H1 (cell line): ENCODE measurements around the gene SOST. TPM values are rescaled to one million over a fixed set of nuclear protein-coding genes. Genes with fewer than 3 reads are reported as not detected.
A peak's percentile ranks its signal among the peaks of the same experiment; 100 is the strongest.

ENCODE experiments used
- CTCF ChIA-PET: fragments of 300-600 bp; sonication (Branson Sonifier 250); formaldehyde crosslinking; loops from one replicate; lab custom pipeline; 2021; ENCODE audit not compliant: partially characterized antibody; lab: Charles Lee
- POLR2A ChIA-PET: fragments of 300-600 bp; sonication (Branson Sonifier 250); formaldehyde crosslinking; loops from one replicate; lab custom pipeline; 2021; ENCODE audit warnings: inconsistent platforms; ENCODE audit not compliant: partially characterized antibody; lab: Charles Lee
- DNase-seq, 2 experiments: peaks; one replicate each; pipeline versions ENCODE4 v3.0.0 to v3.0.0-alpha.2; 2010 to 2022; ENCODE audit warnings: low spot score in 2 of 2, low read depth in 1 of 2, mixed read lengths in 1 of 2
- FAIRE-seq: peaks from 2 replicates; lab custom pipeline; 2011; peaks lifted over from hg19 to GRCh38; lab: Jason Lieb, UNC
- H2AFZ ChIP-seq: 2 replicates; pipeline ENCODE4 v1.8.1; 2012; ENCODE audit warnings: low read length, inconsistent platforms
- H2AK5ac ChIP-seq: 2 replicates; pipeline ENCODE4 v1.6.1; 2013; ENCODE audit warnings: low read depth, low read length
- H2BK120ac ChIP-seq: replicated peaks from 2 replicates; pipeline ENCODE3; 2013; ENCODE audit warnings: low read depth, low read length, inconsistent platforms
- H2BK12ac ChIP-seq: 2 replicates; pipeline ENCODE4 v1.6.1; 2013; ENCODE audit warnings: low read depth, low read length
- H2BK15ac ChIP-seq: 2 replicates; pipeline ENCODE4 v1.6.1; 2013; ENCODE audit warnings: low read length
- H2BK20ac ChIP-seq: 2 replicates; pipeline ENCODE4 v1.6.1; 2013; ENCODE audit warnings: low read length
- H2BK5ac ChIP-seq: 2 replicates; pipeline ENCODE4 v1.6.1; 2013; ENCODE audit warnings: low read depth, low read length
- H3K14ac ChIP-seq: 2 replicates; pipeline ENCODE4 v1.6.1; 2013; ENCODE audit warnings: inconsistent platforms; ENCODE audit not compliant: insufficient read length
- H3K18ac ChIP-seq: 2 replicates; pipeline ENCODE4 v1.6.1; 2013; ENCODE audit warnings: low read length; ENCODE audit errors: extremely low read depth
- H3K23ac ChIP-seq: 2 replicates; pipeline ENCODE4 v1.6.1; 2013; ENCODE audit warnings: inconsistent platforms; ENCODE audit not compliant: insufficient read length
- H3K23me2 ChIP-seq: 2 replicates; pipeline ENCODE4 v1.6.1; 2013; ENCODE audit warnings: low read depth, low read length
- H3K27ac ChIP-seq: 2 replicates; pipeline ENCODE4 v1.6.1; 2011; ENCODE audit warnings: low read depth, low read length, inconsistent platforms
- H3K27me3 ChIP-seq, 4 experiments: replicated peaks in 1 of 4; 1 replicate in 1 of 4; 2 replicates in 3 of 4; pipeline versions ENCODE4 v1.6.1 to v1.8.1; 2011 to 2013; ENCODE audit warnings: low read length in 3 of 4, mild to moderate bottlenecking in 3 of 4, inconsistent platforms in 2 of 4, mixed read lengths in 2 of 4, moderate library complexity in 1 of 4; ENCODE audit not compliant: control insufficient read depth in 3 of 4, insufficient read depth in 3 of 4; ENCODE audit errors: extremely low read depth in 1 of 4
- H3K36me3 ChIP-seq, 4 experiments: 2 replicates each; pipeline versions ENCODE4 v1.6.1 to v1.8.1; 2011 to 2013; ENCODE audit warnings: mild to moderate bottlenecking in 4 of 4, low read length in 3 of 4, moderate library complexity in 2 of 4, control low read depth in 1 of 4, inconsistent platforms in 1 of 4; ENCODE audit not compliant: insufficient read depth in 4 of 4, control insufficient read depth in 2 of 4
- H3K4ac ChIP-seq: replicated peaks from 2 replicates; pipeline ENCODE3; 2013; ENCODE audit warnings: low read length, low read depth, mixed read lengths, inconsistent platforms; ENCODE audit not compliant: insufficient read length
- H3K4me1 ChIP-seq, 4 experiments: replicated peaks in 1 of 4; 1 replicate in 1 of 4; 2 replicates in 3 of 4; pipeline versions ENCODE4 v1.6.1 to v1.8.1; 2011 to 2013; ENCODE audit warnings: low read length in 3 of 4, inconsistent platforms in 2 of 4, mixed read lengths in 1 of 4; ENCODE audit not compliant: insufficient read depth in 4 of 4, control insufficient read depth in 3 of 4
- H3K4me2 ChIP-seq, 2 experiments: 2 replicates each; pipeline versions ENCODE4 v1.6.1 to v1.8.1; 2011 to 2013; ENCODE audit warnings: low read depth in 2 of 2, low read length in 2 of 2, control low read depth in 1 of 2, inconsistent platforms in 1 of 2, mild to moderate bottlenecking in 1 of 2; ENCODE audit not compliant: insufficient read depth in 1 of 2
- H3K4me3 ChIP-seq, 4 experiments: fragments of 200-600, 300-600 bp in 1 of 4; sonication (generic), shearing (Covaris generic), sonication (Bioruptor Twin) in 1 of 4; 2 replicates each; pipeline versions ENCODE4 v1.5.1 to v1.8.1; 2011 to 2016; ENCODE audit warnings: low read length in 4 of 4, low read depth in 3 of 4, control low read depth in 2 of 4, inconsistent platforms in 2 of 4, mild to moderate bottlenecking in 2 of 4, mixed read lengths in 1 of 4, moderate library complexity in 1 of 4; ENCODE audit not compliant: insufficient read depth in 2 of 4; ENCODE audit errors: extremely low read depth in 1 of 4
- H3K56ac ChIP-seq: replicated peaks from 2 replicates; pipeline ENCODE3; 2013; ENCODE audit warnings: low read depth, mild to moderate bottlenecking, mixed read lengths, low read length, inconsistent platforms; ENCODE audit not compliant: insufficient read length
- H3K79me1 ChIP-seq: 2 replicates; pipeline ENCODE4 v1.6.1; 2013; ENCODE audit warnings: low read depth, low read length, control low read depth
- H3K79me2 ChIP-seq, 2 experiments: 2 replicates each; pipeline versions ENCODE4 v1.6.1 to v1.8.1; 2012 to 2013; ENCODE audit warnings: low read length in 2 of 2, mild to moderate bottlenecking in 2 of 2, inconsistent platforms in 1 of 2; ENCODE audit not compliant: insufficient read depth in 2 of 2, control insufficient read depth in 1 of 2
- H3K9ac ChIP-seq, 4 experiments: replicated peaks in 1 of 4; 1 replicate in 1 of 4; 2 replicates in 3 of 4; pipeline versions ENCODE4 v1.6.1 to v1.8.1; 2011 to 2013; ENCODE audit warnings: low read depth in 3 of 4, low read length in 3 of 4, control low read depth in 2 of 4, mild to moderate bottlenecking in 2 of 4, moderate library complexity in 2 of 4, inconsistent platforms in 1 of 4; ENCODE audit errors: extremely low read depth in 1 of 4
- H3K9me3 ChIP-seq, 2 experiments: 2 replicates each; pipeline versions ENCODE4 v1.6.1 to v1.8.1; 2012 to 2013; ENCODE audit warnings: mild to moderate bottlenecking in 2 of 2, moderate library complexity in 2 of 2, control low read depth in 1 of 2, inconsistent platforms in 1 of 2, low read depth in 1 of 2, low read length in 1 of 2, mixed read lengths in 1 of 2; ENCODE audit not compliant: insufficient read depth in 2 of 2
- H4K20me1 ChIP-seq, 2 experiments: replicated peaks in 1 of 2; 2 replicates each; pipeline versions ENCODE3 to v1.8.1; 2011 to 2013; ENCODE audit warnings: inconsistent platforms in 2 of 2, low read length in 2 of 2, mild to moderate bottlenecking in 1 of 2; ENCODE audit not compliant: insufficient read depth in 2 of 2, control insufficient read depth in 1 of 2
- H4K5ac ChIP-seq: 2 replicates; pipeline ENCODE4 v1.6.1; 2013; ENCODE audit warnings: low read length, low read depth, mixed read lengths, inconsistent platforms; ENCODE audit not compliant: insufficient read length
- H4K8ac ChIP-seq: 2 replicates; pipeline ENCODE4 v1.8.0; 2013; ENCODE audit warnings: mild to moderate bottlenecking, moderate library complexity, low read length, inconsistent platforms; ENCODE audit not compliant: insufficient read depth; ENCODE audit errors: extremely low read depth
- H4K91ac ChIP-seq: replicated peaks from 2 replicates; pipeline ENCODE3; 2013; ENCODE audit warnings: low read length, mixed read lengths, inconsistent platforms; ENCODE audit not compliant: insufficient read length
- ASH2L ChIP-seq: fragments of 200-600, 300-600 bp; sonication (generic); IDR thresholded peaks from one replicate; pipeline ENCODE4 v1.7.1; 2017; ENCODE audit warnings: low read length
- ATF2 ChIP-seq: IDR thresholded peaks from 2 replicates; pipeline ENCODE4 v1.6.1; 2012; ENCODE audit warnings: low read length, inconsistent platforms
- BACH1 ChIP-seq: IDR thresholded peaks from 2 replicates; pipeline ENCODE4 v1.6.1; 2012; ENCODE audit warnings: low read length, improper control_type of control experiment
- CBX8 ChIP-seq: fragments of 300-800, 300-1000 bp; sonication (generic); IDR thresholded peaks from 2 replicates; pipeline ENCODE4 v1.7.1; 2016; ENCODE audit warnings: low read depth, low read length, borderline replicate concordance
- CTCF ChIP-seq, 3 experiments: IDR thresholded peaks; 1 replicate in 2 of 3; 2 replicates in 1 of 3; pipeline versions ENCODE4 v1.5.1 to v1.6.1; 2011; ENCODE audit warnings: low read length in 3 of 3, mild to moderate bottlenecking in 3 of 3, inconsistent platforms in 2 of 3, low read depth in 1 of 3, moderate library complexity in 1 of 3; ENCODE audit not compliant: insufficient read depth in 1 of 3; ENCODE audit errors: control extremely low read depth in 1 of 3
- GTF2F1 ChIP-seq: IDR thresholded peaks from 2 replicates; pipeline ENCODE4 v1.6.1; 2012; ENCODE audit warnings: low read depth, low read length, improper control_type of control experiment, borderline replicate concordance
- HDAC2 ChIP-seq, 2 experiments: fragments of 300-600 bp in 1 of 2; sonication (generic) in 1 of 2; IDR thresholded peaks; 2 replicates each; pipeline ENCODE4 v1.6.1; 2011 to 2012; ENCODE audit warnings: low read depth in 2 of 2, low read length in 2 of 2, mild to moderate bottlenecking in 2 of 2, moderate library complexity in 2 of 2, borderline replicate concordance in 1 of 2, inconsistent platforms in 1 of 2
- WGBS, 2 experiments: shearing (Covaris generic) in 1 of 2; methylation state at CpG; one replicate each; pipeline versions ENCODE4 v1.1.6 to v1.1.7; 2013 to 2015; ENCODE audit warnings: low lambda C conversion rate in 2 of 2, mixed read lengths in 2 of 2, inconsistent platforms in 1 of 2, low coverage in 1 of 2, missing lambda C conversion rate in 1 of 2; ENCODE audit not compliant: insufficient replicate concordance in 2 of 2, insufficient coverage in 1 of 2, insufficient read length in 1 of 2; ENCODE audit errors: extremely low coverage in 1 of 2, missing lambda C conversion rate in 1 of 2; 5-methylcytosine and 5-hydroxymethylcytosine counted together
- polyA plus RNA-seq, 7 experiments: library from polyadenylated mRNA; depleted of rRNA in 3 of 7; stranded (reverse) in 5 of 7; unstranded in 2 of 7; fragments of >200 nt in 5 of 7; fragments of 200-250 nt in 2 of 7; gene quantifications; 1 replicate in 5 of 7; 2 replicates in 1 of 7; 4 replicates in 1 of 7; pipeline versions ENCODE4 v1.2.1 to v1.2.3, GENCODE V29; 2011 to 2013; ENCODE audit warnings: missing spikeins in 2 of 7, mixed read lengths in 2 of 7
- total RNA-seq: library from RNA; stranded (reverse); fragmentation: NEBNext Ultra II Directional; extraction: Animal tissue kit (Norgen Biotek cat#: 25700); gene quantifications from 2 replicates; pipeline ENCODE4 v1.2.1, GENCODE V29; 2021

The SOST gene
- total and polyA plus RNA-seq, 2 of the 8 experiments (the other 6 are each of a cell fraction or from before 2014, with no cell fraction given), result 0.08 TPM; not detected in 1

GRCh38 chr17:43714465-43715149, 44.0 kb downstream of the SOST start:
- H3K27me3 ChIP-seq, result peaks cover 10 to 28% (median 24%) of the 10 kb centered on the region in 4 experiments
- no peak overlapping the region for H4K91ac ChIP-seq
- no peak overlapping the region for H3K56ac ChIP-seq
- no peak overlapping the region for H2BK5ac ChIP-seq
- H3K27ac ChIP-seq, result no peak overlapping the region
- no peak overlapping the region for H3K4ac ChIP-seq
- no peak overlapping the region for H3K18ac ChIP-seq
- H2BK20ac ChIP-seq, result no peak overlapping the region
- H2AK5ac ChIP-seq, result no peak overlapping the region
- H2AFZ ChIP-seq, result 0 out of 2 replicates have a peak overlapping the region, but pooled peaks have one; percentile 14
- WGBS, 2 experiments, result 83% methylated on average over 4 of the region's 4 CpGs; no CpG with 5 or more reads in 1 of the 2 experiments
- ChIA-PET CTCF (interaction anchor here (0.6 to 6.1 kb wide), 10 partner anchors 9 to 139 kb away, joined by 3 to 61 read pairs (median 6); partner anchors contain the start of gene SOST), POLR2A (interaction anchor here (0.9 to 1.4 kb wide), 5 partner anchors 16 to 52 kb away, joined by 3 to 4 read pairs (median 3); no protein-coding TSS in a partner anchor)
- H2BK12ac ChIP-seq, result peak overlapping the region; percentile 2
- no peak overlapping the region for H3K9ac ChIP-seq
- no peak overlapping the region for H4K5ac ChIP-seq
- H3K79me2 ChIP-seq, result no peaks in the 10 kb centered on the region
- FAIRE-seq, result no peak
- no peaks in the 10 kb centered on the region for H3K79me1 ChIP-seq
- H3K4me3 ChIP-seq, result no peak overlapping the region
- H3K14ac ChIP-seq, result no peak overlapping the region
- H3K4me1 ChIP-seq, result peaks cover 0 to 2% (median 0%) of the 10 kb centered on the region in 4 experiments; a peak in 2 of 7 replicates
- H3K23ac ChIP-seq, result no peak overlapping the region
- H3K4me2 ChIP-seq, result peak overlapping the region in 1 of 2 experiments; percentile 73; a peak in 1 of 4 replicates
- no peak for DNase-seq
- H3K9me3 ChIP-seq, result no peaks in the 10 kb centered on the region
- H2BK15ac ChIP-seq, result peak overlapping the region; percentile 84
- no peak overlapping the region for H2BK120ac ChIP-seq
- no peak overlapping the region for H4K8ac ChIP-seq
- no peaks in the 10 kb centered on the region for H3K36me3 ChIP-seq
- peaks cover 5% of the 10 kb centered on the region; the same call in 1 of the 2 replicates for H3K23me2 ChIP-seq
- H4K20me1 ChIP-seq, result no peaks in the 10 kb centered on the region
- no peak for TF ChIP-seq ATF2
- no peak for TF ChIP-seq CTCF (IDR thresholded peaks at IDR 0.05; ENCODE audit: control extremely low read depth in 1 of 3, insufficient read depth in 1 of 3, low read depth in 1 of 3, low read length in 3 of 3)
- TF ChIP-seq GTF2F1, result no peak
- TF ChIP-seq BACH1, result no peak
- TF ChIP-seq CBX8, result no peak
- no peak for TF ChIP-seq ASH2L
- no peak for TF ChIP-seq HDAC2 (IDR thresholded peaks at IDR 0.05; ENCODE audit: borderline replicate concordance in 1 of 2, low read depth in 2 of 2, low read length in 2 of 2)
